Activated CD4-positive, alpha-beta T cell treated with anti-CD3 and anti-CD28 coated beads for 48 hours (primary cell): ENCODE measurements around the gene LSMEM2.
"Not testable (repeated sequence)": the region's sequence is repeated elsewhere in the genome, so short reads cannot be mapped to it uniquely, and the experiment has no call there.

Source experiments
- DNase-seq: peaks from one replicate; pipeline ENCODE4 v3.0.0-alpha.2; 2020

Gene LSMEM2

GRCh38 chr3:50246517-50246954, 32.4 kb upstream of the LSMEM2 start:
- DNase-seq = peak; percentile 92

- DNase-seq = no peak
Observed at GRCh38 chr3:50248387-50248786, 30.5 kb upstream of the LSMEM2 start.

DNA sequence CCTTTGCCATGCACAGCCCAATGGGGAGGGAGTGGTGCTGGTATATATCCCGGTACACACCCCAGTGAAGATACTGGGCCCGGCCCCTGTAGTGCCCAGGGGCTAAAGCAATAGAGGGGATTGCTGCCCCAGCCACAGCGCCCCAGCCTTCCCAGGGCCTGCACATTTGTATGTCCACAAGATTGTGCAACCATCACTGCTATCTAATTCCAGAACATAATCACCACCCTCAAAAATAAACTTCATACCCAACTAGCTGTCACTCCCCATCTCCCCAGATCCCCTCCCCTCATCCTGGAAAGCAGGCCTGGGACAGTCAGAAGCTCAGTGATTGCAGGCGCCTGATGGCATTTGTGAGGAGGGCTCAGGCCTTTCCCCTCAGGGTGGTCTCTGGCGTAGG, 29.4 kb upstream of the LSMEM2 start:
- no peak for DNase-seq

DNA sequence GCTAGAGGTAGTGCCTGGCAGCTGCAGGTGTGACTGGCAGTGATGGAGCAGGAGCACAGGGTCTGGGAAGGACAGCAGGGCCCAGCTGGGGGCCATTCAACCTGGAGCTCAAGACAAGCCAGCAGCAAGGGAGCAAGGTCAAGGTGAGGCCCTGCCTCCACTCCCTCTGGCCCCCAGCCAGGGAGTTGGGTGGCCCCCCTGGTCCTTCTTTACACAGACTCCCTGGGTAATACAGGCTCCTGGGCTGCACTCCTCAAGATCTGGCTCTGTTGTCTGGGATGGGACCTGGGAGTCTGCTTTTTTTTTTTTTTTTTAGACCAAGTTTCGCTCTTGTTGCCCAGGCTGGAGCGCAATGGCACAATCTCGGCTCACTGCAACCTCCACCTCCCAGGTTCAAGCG, 28.4 kb upstream of the LSMEM2 start:
- no peak for DNase-seq

DNA sequence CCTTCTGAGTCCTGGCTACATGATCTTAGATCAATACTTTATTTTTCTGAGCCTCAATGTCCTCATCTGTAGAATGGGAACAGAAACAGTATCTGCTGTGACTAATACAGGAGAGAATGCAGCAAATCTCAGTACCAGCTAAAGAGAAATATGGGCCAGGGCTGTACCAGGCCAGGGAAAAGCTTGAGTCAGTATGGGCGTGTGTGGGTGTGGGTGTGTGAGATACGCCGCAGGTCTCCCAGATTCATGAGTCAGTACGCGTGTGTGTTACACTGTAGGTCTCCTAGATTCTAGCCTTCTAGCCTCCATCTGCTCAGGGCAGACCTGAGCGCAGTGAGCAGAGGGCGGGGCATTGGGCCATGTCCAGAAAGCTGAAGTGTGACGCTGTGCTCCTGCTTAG, 27.7 kb upstream of the LSMEM2 start:
- peak; percentile 74 for DNase-seq

- no peak for DNase-seq
Observed at GRCh38 chr3:50254577-50255250, 24.2 kb upstream of the LSMEM2 start.

DNA sequence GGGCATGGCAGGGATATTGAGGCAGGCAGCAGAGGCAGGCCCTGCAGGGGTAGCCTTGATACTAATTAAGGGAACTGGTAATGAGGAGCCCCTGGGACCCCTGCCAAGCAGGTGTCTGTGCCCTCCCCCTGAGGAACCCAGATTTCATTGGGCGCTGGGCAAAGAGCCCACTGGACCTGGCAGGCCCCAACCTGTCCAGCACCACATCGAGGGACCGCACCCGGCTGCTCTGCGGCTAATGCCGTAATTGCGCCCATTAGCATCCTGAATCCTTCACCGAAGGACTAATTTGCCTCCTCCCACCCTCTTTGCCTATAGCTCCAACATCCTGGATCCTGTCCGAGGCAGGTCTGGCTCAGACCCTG, 23.7 kb upstream of the LSMEM2 start:
- no peak for DNase-seq

GRCh38 chr3:50256978-50257890, 21.7 kb upstream of the LSMEM2 start:
- peak; percentile 66 for DNase-seq

GRCh38 chr3:50258029-50258680, 20.7 kb upstream of the LSMEM2 start:
- no peak for DNase-seq

DNA sequence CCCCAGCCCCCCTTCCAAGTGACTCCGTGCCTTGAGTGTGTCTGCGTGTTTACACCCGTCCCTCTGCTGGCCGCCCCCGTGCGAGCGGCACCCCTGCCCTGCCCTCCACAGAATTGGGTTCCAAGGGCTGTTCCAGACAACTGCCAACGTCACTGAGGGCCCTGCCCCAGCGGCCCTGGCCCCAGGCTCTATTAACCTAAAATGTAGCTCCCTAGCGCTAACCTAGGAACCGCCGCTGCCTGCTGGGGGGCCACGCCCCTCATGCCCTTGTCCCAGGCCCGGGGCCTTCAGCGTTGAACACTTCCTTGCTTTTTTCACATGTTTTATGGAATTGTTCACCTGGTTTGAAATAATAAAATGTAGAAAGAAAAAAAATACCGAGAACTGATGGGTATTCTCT, 19.9 kb upstream of the LSMEM2 start:
- DNase-seq = no peak

DNA sequence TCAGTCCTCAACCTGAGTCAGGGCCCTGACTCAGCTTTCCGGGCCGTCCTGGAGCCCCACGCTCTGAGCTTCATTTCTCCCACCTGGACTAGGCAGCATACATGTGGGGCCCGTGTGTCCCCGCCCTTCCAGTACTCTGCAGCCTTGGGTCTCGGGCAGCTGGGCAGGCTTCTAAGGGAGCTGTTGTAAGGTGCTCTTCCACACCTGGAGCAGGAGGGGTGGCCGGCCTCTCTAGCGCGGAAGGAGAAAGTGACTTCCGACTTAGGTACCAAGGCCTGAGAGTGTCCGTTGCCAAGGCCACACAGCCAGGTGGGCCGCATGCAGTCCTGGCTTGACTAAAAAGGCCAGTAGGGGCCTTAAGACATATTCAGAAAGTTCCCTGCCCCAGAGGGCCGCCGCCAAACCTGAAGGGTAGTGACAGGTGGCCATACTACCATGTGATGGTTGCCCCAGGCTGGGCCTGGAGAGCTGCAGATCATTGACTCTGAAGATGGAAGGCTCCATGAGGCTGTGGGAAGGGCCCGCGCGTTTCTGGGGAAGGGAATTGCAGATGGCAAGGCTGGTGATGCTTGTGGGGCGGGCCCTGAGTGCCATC, 19.4 kb upstream of the LSMEM2 start:
- no peak for DNase-seq

DNA sequence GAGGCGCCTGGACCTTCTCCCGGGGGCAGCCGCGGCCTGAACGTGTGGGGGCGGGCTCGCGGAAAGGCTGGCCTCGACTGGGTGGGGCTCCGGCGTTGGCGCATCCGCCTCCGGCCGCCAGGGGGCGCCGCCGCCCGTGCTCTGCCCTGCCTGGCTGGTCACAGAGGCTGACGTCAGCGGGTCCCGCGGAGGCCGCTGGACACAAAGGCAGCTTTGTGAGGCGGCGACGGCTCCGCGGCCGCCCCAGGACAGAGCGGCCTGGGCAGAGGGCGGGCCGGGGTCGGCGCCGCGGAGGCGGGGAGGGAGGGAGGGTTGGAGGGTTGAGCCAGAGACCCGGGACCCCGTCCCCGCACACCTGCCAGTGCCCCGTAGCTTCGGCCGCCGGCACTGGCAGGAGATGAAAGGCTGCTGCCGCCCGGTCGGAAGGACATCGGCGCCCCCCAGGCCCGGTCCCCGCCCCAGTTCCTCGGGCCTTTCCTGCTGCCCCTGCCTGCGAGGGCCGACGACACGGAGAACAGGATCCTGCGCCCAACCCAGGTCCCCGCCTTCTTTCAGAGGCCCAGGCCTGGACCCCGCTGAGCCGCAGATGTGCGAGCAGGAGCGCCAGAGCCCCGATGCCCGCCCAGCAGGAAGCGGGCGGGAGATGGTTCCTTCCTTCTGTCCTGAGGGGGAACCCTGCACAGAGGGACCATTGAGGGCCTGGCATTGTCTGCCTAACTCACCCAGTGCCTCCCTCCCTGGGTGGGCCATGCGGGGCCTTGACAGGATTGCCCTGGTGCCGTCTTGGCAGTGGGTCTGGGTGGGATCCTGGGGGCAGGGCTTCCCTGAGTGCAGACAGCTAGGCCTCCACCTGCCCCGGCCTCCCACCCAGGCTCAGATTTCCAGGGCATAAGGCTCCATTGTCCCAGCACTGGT, 18.6 kb upstream of the LSMEM2 start:
- peak; percentile 89 for DNase-seq

DNA sequence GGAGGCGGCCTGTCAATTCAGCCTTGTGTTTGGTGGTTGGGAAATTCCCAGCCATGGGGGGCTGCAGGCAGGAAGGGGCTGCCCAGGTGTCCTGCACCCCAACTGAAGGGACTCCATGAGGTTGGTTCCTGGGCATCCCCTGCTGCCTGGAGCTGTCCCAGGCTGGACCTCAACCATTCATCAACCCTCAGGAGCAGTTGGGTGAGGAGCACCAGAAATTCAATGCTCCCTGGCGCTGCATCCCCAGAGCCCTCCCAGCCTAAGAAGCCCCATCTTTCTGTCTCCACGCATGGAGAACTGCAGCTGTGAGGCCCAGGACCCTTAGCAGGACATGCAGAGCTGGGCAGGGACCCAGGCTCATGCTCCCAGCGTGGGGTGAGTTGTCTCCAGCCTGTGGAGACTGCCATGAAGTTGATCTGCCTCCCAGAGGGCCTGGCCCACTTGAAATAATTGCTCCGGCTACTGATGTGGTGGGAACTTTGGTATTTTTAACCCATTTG, 17.9 kb upstream of the LSMEM2 start:
- DNase-seq = no peak

- DNase-seq = no peak
Observed at GRCh38 chr3:50261505-50261904, 17.4 kb upstream of the LSMEM2 start.

DNA sequence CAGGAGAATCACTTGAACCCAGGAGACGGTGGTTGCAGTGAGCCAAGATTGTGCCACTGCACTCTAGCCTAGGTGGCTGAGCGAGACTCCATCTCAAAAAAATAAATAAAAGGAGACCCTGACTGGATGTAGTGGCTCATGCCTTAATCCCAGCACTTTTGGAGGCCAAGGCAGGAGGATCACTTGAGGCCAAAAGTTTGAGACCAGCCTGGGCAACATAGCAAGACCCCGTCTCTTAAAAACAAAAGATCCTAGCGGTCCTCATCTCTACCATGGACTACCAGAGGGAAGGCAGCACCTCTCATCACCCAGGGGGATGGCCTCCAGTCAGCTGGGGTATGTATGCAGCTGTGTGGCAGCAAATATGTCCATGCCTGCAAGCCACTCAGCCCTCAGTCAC, 16.7 kb upstream of the LSMEM2 start:
- not testable (repeated sequence) for DNase-seq

- DNase-seq = no peak
Observed at GRCh38 chr3:50262778-50263177, 16.1 kb upstream of the LSMEM2 start.

GRCh38 chr3:50263478-50264382, 15.2 kb upstream of the LSMEM2 start:
- no peak for DNase-seq

- no peak for DNase-seq
Observed at GRCh38 chr3:50264383-50264963, 14.4 kb upstream of the LSMEM2 start.

GRCh38 chr3:50264964-50265485, 13.9 kb upstream of the LSMEM2 start:
- no peak for DNase-seq

DNA sequence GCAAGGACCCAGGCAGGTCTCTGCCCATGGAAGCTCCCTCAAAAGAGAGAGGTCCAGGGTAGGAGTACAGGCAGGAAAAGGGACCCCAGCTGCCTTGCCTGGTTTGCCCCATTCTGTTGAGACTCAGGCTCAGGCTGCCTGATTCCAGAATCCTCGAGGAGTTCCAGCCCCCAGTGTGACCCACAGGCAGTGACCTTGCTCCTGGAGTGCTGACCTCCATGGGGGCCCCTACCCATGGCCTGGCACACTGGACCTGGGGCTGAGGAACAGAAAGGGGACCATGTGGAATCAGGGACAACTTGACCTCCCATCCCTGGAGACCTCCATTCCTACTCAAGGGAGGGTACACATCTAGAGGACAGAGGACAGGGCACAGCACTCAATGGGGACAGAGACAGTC, 13.3 kb upstream of the LSMEM2 start:
- DNase-seq = no peak
